ENCODE measurements around the gene PEX3.

DNA sequence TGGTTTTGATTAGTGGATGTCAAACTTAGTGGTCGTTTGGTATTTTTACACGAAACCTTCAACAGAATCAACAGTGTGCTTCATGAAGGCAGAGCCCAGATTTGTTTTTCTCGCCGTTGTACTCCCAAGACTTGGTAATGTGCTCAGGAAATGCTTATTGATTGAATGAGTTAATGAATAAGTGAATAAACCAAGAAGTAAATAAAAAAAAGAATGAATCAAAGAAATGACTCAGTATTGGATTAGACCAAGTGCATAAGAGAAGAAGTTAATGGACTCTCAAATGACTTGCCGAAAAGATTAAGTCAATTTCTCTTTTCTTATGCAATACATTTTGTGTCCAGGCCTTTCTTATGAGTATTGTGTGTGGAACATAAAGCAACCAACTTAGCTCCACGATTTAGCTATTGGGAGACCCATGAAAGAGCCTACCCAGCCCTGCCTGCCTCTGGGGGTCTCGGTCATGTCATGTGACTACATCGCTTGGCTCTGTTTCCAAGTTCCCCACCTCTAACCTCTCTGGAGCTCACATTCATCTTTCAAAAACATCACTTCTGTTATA is 71.5 kb downstream of the PEX3 start:
- TF ChIP-seq RARB (CRISPR knock-in tag; IDR thresholded peaks at IDR 0.05) (no peak), ZFP30 (CRISPR knock-in tag; IDR thresholded peaks at IDR 0.05) (no peak), ARNTL (CRISPR knock-in tag; IDR thresholded peaks at IDR 0.05; ENCODE audit: borderline replicate concordance, low read depth) (no peak)
- TF ChIP-seq, protein P1, sequence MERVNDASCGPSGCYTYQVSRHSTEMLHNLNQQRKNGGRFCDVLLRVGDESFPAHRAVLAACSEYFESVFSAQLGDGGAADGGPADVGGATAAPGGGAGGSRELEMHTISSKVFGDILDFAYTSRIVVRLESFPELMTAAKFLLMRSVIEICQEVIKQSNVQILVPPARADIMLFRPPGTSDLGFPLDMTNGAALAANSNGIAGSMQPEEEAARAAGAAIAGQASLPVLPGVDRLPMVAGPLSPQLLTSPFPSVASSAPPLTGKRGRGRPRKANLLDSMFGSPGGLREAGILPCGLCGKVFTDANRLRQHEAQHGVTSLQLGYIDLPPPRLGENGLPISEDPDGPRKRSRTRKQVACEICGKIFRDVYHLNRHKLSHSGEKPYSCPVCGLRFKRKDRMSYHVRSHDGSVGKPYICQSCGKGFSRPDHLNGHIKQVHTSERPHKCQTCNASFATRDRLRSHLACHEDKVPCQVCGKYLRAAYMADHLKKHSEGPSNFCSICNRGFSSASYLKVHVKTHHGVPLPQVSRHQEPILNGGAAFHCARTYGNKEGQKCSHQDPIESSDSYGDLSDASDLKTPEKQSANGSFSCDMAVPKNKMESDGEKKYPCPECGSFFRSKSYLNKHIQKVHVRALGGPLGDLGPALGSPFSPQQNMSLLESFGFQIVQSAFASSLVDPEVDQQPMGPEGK (CRISPR knock-in tag; IDR thresholded peaks at IDR 0.05; ENCODE audit: borderline replicate concordance): no peak

Measured in SK-N-SH treated with all-trans-retinoic acid at 6 μM for 48 hours (cell line).